ENCODE measurements around the gene RXYLT1. TPM values are rescaled to one million over a fixed set of nuclear protein-coding genes. Genes with fewer than 3 reads are reported as not detected.

RXYLT1 gene
- total RNA-seq, 1 experiment from 2014 or later: 9.8 TPM

- TF ChIP-seq IRF2 (CRISPR knock-in tag; IDR thresholded peaks at IDR 0.05; ENCODE audit: borderline replicate concordance, low read depth): no peak
- TF ChIP-seq RORB (CRISPR knock-in tag; IDR thresholded peaks at IDR 0.05): no peak
These were observed 63.6 kb downstream of the RXYLT1 start (continued) for GRCh38 chr12:63843254-63843720.

GRCh38 chr12:63843721-63844390, 64.1 kb downstream of the RXYLT1 start:
- Mint-ChIP-seq H3K27me3 (ENCODE audit: low read depth) (peaks cover 4% of the 10 kb centered on the region), H3K27ac (no peak overlapping the region), H3K36me3 (no peaks in the 10 kb centered on the region), H3K4me3 (peak overlapping the region; percentile 68), H3K4me1 (peaks cover 22% of the 10 kb centered on the region), H3K9me3 (no peaks in the 10 kb centered on the region)
- POLR2A ChIA-PET: interaction anchor here (0.6 to 1.5 kb wide), 4 partner anchors 85 to 378 kb away, joined by 3 to 5 read pairs (median 4); partner anchors contain the start of gene KICS2
- DNase-seq (ENCODE audit: low spot score): peak; percentile 87
- peak; percentile 87 for ATAC-seq
- CTCF ChIA-PET: interaction anchor here (0.7 to 3.1 kb wide), 21 partner anchors 10 to 412 kb away, joined by 3 to 26 read pairs (median 4); partner anchors contain the start of gene KICS2
- no peak for TF ChIP-seq USF1 (CRISPR knock-in tag; IDR thresholded peaks at IDR 0.05)
- peak; percentile 71; the same call in 1 of the 2 replicates for TF ChIP-seq ERG (CRISPR knock-in tag; IDR thresholded peaks at IDR 0.05)
- TF ChIP-seq MYBL2 (CRISPR knock-in tag; IDR thresholded peaks at IDR 0.05): peak; percentile 62; the same call in 1 of the 2 replicates
- peak; percentile 99 for TF ChIP-seq HMGXB4 (CRISPR knock-in tag; IDR thresholded peaks at IDR 0.05)
- TF ChIP-seq KAT7 (CRISPR knock-in tag; IDR thresholded peaks at IDR 0.05; ENCODE audit: borderline replicate concordance): peak; percentile 91
- TF ChIP-seq ZBTB21 (CRISPR knock-in tag; IDR thresholded peaks at IDR 0.05; ENCODE audit: borderline replicate concordance): 0 out of 2 replicates have a peak, but pooled peaks have one; percentile 49
- TF ChIP-seq ZNF138 (CRISPR knock-in tag; conservative IDR thresholded peaks at IDR 0.05): 0 out of 2 replicates have a peak, but pooled peaks have one; percentile 39
- 0 out of 2 replicates have a peak, but pooled peaks have one; percentile 12 for TF ChIP-seq ELF4 (CRISPR knock-in tag; IDR thresholded peaks at IDR 0.05; ENCODE audit: low read depth)
- peak; percentile 80; the same call in 1 of the 2 replicates for TF ChIP-seq FOXP1 (CRISPR knock-in tag; IDR thresholded peaks at IDR 0.05; ENCODE audit: borderline replicate concordance)
- TF ChIP-seq IRF1 (CRISPR knock-in tag; IDR thresholded peaks at IDR 0.05): no peak; the same call in 1 of the 2 replicates
- TF ChIP-seq CBFB (CRISPR knock-in tag; IDR thresholded peaks at IDR 0.05; ENCODE audit: low read depth): 0 out of 2 replicates have a peak, but pooled peaks have one; percentile 75
- peak; percentile 14; the same call in 1 of the 2 replicates for TF ChIP-seq ESRRA (CRISPR knock-in tag; IDR thresholded peaks at IDR 0.05; ENCODE audit: borderline replicate concordance)
- peak; percentile 53; the same call in 1 of the 2 replicates for TF ChIP-seq TP53 (CRISPR knock-in tag; IDR thresholded peaks at IDR 0.05)
- TF ChIP-seq CREB1 (CRISPR knock-in tag; IDR thresholded peaks at IDR 0.05): peak; percentile 69; the same call in 1 of the 2 replicates
- no peak for TF ChIP-seq ZNF671 (CRISPR knock-in tag; IDR thresholded peaks at IDR 0.05)
- peak; percentile 63; the same call in 1 of the 2 replicates for TF ChIP-seq FOXP4 (CRISPR knock-in tag; IDR thresholded peaks at IDR 0.05)
- TF ChIP-seq IRF2 (CRISPR knock-in tag; IDR thresholded peaks at IDR 0.05; ENCODE audit: borderline replicate concordance, low read depth): no peak
- TF ChIP-seq SP1 (CRISPR knock-in tag; conservative IDR thresholded peaks at IDR 0.05): peak; percentile 95
- TF ChIP-seq ZNF512 (CRISPR knock-in tag; IDR thresholded peaks at IDR 0.05; ENCODE audit: borderline replicate concordance): no peak
- peak; percentile 34; the same call in 1 of the 2 replicates for TF ChIP-seq ZBTB43 (CRISPR knock-in tag; IDR thresholded peaks at IDR 0.05)
